DOHH2 (cell line): ENCODE measurements around the gene METTL5.
A peak's percentile ranks its signal among the peaks of the same experiment; 100 is the strongest.
"Not testable (repeated sequence)": the region's sequence is repeated elsewhere in the genome, so short reads cannot be mapped to it uniquely, and the experiment has no call there.

ENCODE experiments used
- H3F3A ChIP-seq: fragments of 200-600 bp; sonication (generic), shearing (Covaris generic); 2 replicates; pipeline ENCODE4 v1.6.0; 2016; ENCODE audit warnings: antibody characterized with exemption, mild to moderate bottlenecking; ENCODE audit not compliant: control insufficient read depth, insufficient read depth
- H3K27ac ChIP-seq: fragments of 200-600 bp; sonication (generic); 2 replicates; pipeline ENCODE4 v1.5.1; 2014; ENCODE audit warnings: low read depth, mild to moderate bottlenecking, low read length, moderate library complexity
- H3K27me3 ChIP-seq: fragments of 200-600 bp; sonication (generic); 2 replicates; pipeline ENCODE4 v1.6.1; 2014; ENCODE audit warnings: mild to moderate bottlenecking, low read length, mixed read lengths; ENCODE audit not compliant: control insufficient read depth
- H3K36me3 ChIP-seq: fragments of 200-600 bp; sonication (generic); 2 replicates; pipeline ENCODE4 v1.6.1; 2014; ENCODE audit warnings: mild to moderate bottlenecking, low read length, moderate library complexity, mixed read lengths; ENCODE audit not compliant: control insufficient read depth
- H3K4me1 ChIP-seq: fragments of 200-600 bp; sonication (generic); 2 replicates; pipeline ENCODE4 v1.6.1; 2014; ENCODE audit warnings: mild to moderate bottlenecking, low read length, mixed read lengths; ENCODE audit not compliant: control insufficient read depth
- H3K4me2 ChIP-seq: fragments of 200-600 bp; sonication (generic); 2 replicates; pipeline ENCODE4 v1.6.0; 2014; ENCODE audit warnings: mild to moderate bottlenecking, low read length, moderate library complexity
- H3K4me3 ChIP-seq: fragments of 200-600 bp; sonication (generic); 2 replicates; pipeline ENCODE4 v1.5.1; 2014; ENCODE audit warnings: mild to moderate bottlenecking, low read length, mixed read lengths
- H3K79me2 ChIP-seq: fragments of 200-600 bp; sonication (generic); 2 replicates; pipeline ENCODE4 v1.6.1; 2014; ENCODE audit warnings: mild to moderate bottlenecking, low read length, mixed read lengths; ENCODE audit not compliant: control insufficient read depth
- H3K9me2 ChIP-seq: fragments of 200-600 bp; sonication (generic); replicated peaks from 2 replicates; pipeline ENCODE4 v1.6.1; 2014; ENCODE audit warnings: mild to moderate bottlenecking, low read length, mixed read lengths; ENCODE audit not compliant: control insufficient read depth
- H3K9me3 ChIP-seq: fragments of 200-600 bp; sonication (generic); 2 replicates; pipeline ENCODE4 v1.6.1; 2014; ENCODE audit warnings: antibody characterized with exemption, low read length, mixed read lengths; ENCODE audit not compliant: control insufficient read depth, insufficient read depth
- H4K20me1 ChIP-seq: fragments of 200-600 bp; sonication (generic); 2 replicates; pipeline ENCODE4 v1.6.0; 2014; ENCODE audit warnings: low read depth, mild to moderate bottlenecking, antibody characterized with exemption, low read length, moderate library complexity; ENCODE audit not compliant: control insufficient read depth, insufficient read depth
- EZH2phosphoT487 ChIP-seq: fragments of 200-600 bp; sonication (generic); IDR thresholded peaks from 2 replicates; pipeline ENCODE4 v1.6.1; 2017; ENCODE audit warnings: borderline replicate concordance, mild to moderate bottlenecking, antibody characterized with exemption, low read length, moderate library complexity, mixed read lengths
- TF ChIP-seq, protein P1 (sequence below): fragments of 200-600 bp; sonication (generic); IDR thresholded peaks from one replicate; pipeline ENCODE4 v1.5.1; 2014; ENCODE audit warnings: antibody characterized with exemption, mild to moderate bottlenecking, low read depth, low read length; ENCODE audit not compliant: poor library complexity, severe bottlenecking

The METTL5 gene

DNA sequence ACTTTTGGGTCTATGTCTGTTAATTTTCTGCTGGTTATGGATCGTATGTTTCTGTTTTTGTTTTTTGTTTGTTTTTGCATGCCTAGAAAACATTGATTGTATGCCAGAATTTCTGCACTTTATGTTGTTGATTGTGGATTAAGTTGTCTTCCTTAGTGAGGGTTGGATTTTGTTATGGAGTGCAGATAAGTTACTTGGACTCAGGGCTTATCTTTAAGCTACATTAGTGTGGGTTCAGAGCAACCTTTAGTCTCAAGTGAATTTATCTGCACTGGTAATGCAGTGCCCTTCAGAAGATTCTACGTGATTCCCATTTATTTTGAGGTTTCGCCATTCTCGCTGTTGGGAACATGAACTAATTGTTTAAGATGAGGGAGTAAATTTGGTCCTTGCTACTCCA, 35.4 kb upstream of the METTL5 start:
- Histone ChIP-seq H3K4me1 (no peaks in the 10 kb centered on the region), H3K79me2 (peaks cover 47% of the 10 kb centered on the region), H4K20me1 (no peaks in the 10 kb centered on the region), H3K4me2 (no peak overlapping the region), H3K27ac (no peak overlapping the region), H3K4me3 (no peak overlapping the region), H3K27me3 (no peaks in the 10 kb centered on the region), H3K9me2 (no peaks in the 10 kb centered on the region), H3K36me3 (no peaks in the 10 kb centered on the region), H3F3A (no peaks in the 10 kb centered on the region), H3K9me3 (no peaks in the 10 kb centered on the region)
- TF ChIP-seq EZH2phosphoT487 = no peak
- TF ChIP-seq, protein P1, sequence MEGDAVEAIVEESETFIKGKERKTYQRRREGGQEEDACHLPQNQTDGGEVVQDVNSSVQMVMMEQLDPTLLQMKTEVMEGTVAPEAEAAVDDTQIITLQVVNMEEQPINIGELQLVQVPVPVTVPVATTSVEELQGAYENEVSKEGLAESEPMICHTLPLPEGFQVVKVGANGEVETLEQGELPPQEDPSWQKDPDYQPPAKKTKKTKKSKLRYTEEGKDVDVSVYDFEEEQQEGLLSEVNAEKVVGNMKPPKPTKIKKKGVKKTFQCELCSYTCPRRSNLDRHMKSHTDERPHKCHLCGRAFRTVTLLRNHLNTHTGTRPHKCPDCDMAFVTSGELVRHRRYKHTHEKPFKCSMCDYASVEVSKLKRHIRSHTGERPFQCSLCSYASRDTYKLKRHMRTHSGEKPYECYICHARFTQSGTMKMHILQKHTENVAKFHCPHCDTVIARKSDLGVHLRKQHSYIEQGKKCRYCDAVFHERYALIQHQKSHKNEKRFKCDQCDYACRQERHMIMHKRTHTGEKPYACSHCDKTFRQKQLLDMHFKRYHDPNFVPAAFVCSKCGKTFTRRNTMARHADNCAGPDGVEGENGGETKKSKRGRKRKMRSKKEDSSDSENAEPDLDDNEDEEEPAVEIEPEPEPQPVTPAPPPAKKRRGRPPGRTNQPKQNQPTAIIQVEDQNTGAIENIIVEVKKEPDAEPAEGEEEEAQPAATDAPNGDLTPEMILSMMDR = no peak

DNA sequence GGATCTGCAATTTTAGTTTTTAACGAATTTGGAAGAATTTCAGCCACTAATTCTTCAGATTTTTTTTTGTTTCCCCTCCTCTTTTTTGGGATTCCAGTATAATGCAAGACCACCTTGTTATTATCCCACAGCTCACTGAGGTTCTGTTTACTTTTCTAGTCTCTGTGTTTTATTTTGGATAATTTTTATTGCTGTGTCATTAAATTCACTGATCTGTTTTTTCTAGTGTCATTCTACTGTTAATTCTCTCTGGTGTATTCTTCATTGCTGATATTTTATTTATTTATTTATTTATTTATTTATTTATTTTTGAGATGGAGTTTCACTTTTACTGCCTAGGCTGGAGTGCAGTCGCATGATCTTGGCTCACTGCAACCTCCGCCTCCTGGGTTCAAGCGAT, 34.7 kb upstream of the METTL5 start:
- H3K4me1 ChIP-seq = no peaks in the 10 kb centered on the region
- H3K27ac ChIP-seq = no peak overlapping the region
- no peak for TF ChIP-seq EZH2phosphoT487
- TF ChIP-seq, protein P1 = no peak
- no peak overlapping the region for H3K4me2 ChIP-seq
- no peaks in the 10 kb centered on the region for H3K9me2 ChIP-seq
- no peaks in the 10 kb centered on the region for H3K9me3 ChIP-seq
- H3K27me3 ChIP-seq = no peaks in the 10 kb centered on the region
- no peaks in the 10 kb centered on the region for H3K36me3 ChIP-seq
- H3K4me3 ChIP-seq = no peak overlapping the region
- no peaks in the 10 kb centered on the region for H3F3A ChIP-seq
- H3K79me2 ChIP-seq = peaks cover 47% of the 10 kb centered on the region
- H4K20me1 ChIP-seq = no peaks in the 10 kb centered on the region

GRCh38 chr2:169855281-169856258, 30.9 kb upstream of the METTL5 start:
- not testable (repeated sequence) for H3K9me2 ChIP-seq, H3K36me3 ChIP-seq
- H3K79me2 ChIP-seq = peaks cover 31% of the 10 kb centered on the region

GRCh38 chr2:169853041-169853668, 28.4 kb upstream of the METTL5 start:
- Histone ChIP-seq H3K9me2 (no peaks in the 10 kb centered on the region), H4K20me1 (no peaks in the 10 kb centered on the region), H3K36me3 (no peaks in the 10 kb centered on the region), H3K4me3 (no peak overlapping the region), H3F3A (peaks cover 3% of the 10 kb centered on the region; the same call in 1 of the 2 replicates), H3K79me2 (peaks cover 34% of the 10 kb centered on the region), H3K27me3 (no peaks in the 10 kb centered on the region), H3K4me1 (peaks cover 13% of the 10 kb centered on the region), H3K4me2 (peak overlapping the region; percentile 31; the same call in 1 of the 2 replicates), H3K9me3 (no peaks in the 10 kb centered on the region), H3K27ac (no peak overlapping the region)
- TF ChIP-seq EZH2phosphoT487 = no peak
- TF ChIP-seq, protein P1 = no peak

More at GRCh38 chr2:169855281-169856258, 30.9 kb upstream of the METTL5 start:
- not testable (repeated sequence) for H3K4me2 ChIP-seq, H3K27ac ChIP-seq, H3K27me3 ChIP-seq, H4K20me1 ChIP-seq, H3K9me3 ChIP-seq, H3K4me3 ChIP-seq, H3F3A ChIP-seq
- peaks cover 13% of the 10 kb centered on the region for H3K4me1 ChIP-seq
